ENCODE results near the gene CMTM2. TPM values are rescaled to one million over a fixed set of nuclear protein-coding genes. Genes with fewer than 3 reads are reported as not detected.

The CMTM2 gene
- total RNA-seq, 2 donors from 2014 or later, result not detected

DNA sequence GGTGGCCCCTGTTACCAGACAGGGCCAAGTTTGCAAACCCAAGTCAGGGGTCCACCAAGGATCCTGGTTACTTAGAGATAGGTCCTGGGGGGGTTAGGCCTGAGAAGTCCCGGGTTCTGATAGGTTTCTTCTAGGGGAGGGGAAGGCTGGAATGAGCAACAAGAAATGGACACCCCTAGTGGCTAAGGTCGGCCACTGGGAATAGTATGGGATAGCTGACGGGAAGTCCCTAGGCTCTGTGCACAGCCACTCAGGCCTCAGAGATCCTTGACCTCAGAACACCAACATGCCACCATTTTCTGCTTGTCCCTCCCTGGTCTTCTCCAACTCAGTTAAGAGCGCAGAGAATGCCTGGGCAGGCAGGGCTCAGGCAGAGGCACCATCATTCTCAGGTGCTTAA lies 42.7 kb upstream of the CMTM2 start:
- H3K9me3 Mint-ChIP-seq, result no peaks in the 10 kb centered on the region
- Histone ChIP-seq H3K27ac (ENCODE audit: low read depth, low read length) (no peak overlapping the region), H3K9me3 (ENCODE audit: control insufficient read depth, low read length) (no peaks in the 10 kb centered on the region), H3K36me3 (ENCODE audit: control insufficient read depth, insufficient read depth, low read length) (no peaks in the 10 kb centered on the region), H3K27me3 (ENCODE audit: control insufficient read depth, insufficient read depth, low read length, poor library complexity, severe bottlenecking) (no peaks in the 10 kb centered on the region), H3K4me3 (ENCODE audit: low read length) (no peak overlapping the region), H3K4me1 (ENCODE audit: control insufficient read depth, insufficient read depth, low read length) (no peaks in the 10 kb centered on the region), H3K9ac (ENCODE audit: extremely low read depth, low read length, poor library complexity, severe bottlenecking) (no peak overlapping the region)
- H3K4me3 Mint-ChIP-seq, result no peak overlapping the region
- DNase-seq, result peak; percentile 55
- no peaks in the 10 kb centered on the region for H3K27me3 Mint-ChIP-seq (ENCODE audit: insufficient read depth)
- H3K4me1 Mint-ChIP-seq, result peaks cover 6% of the 10 kb centered on the region
- peaks cover 11% of the 10 kb centered on the region for H3K36me3 Mint-ChIP-seq (ENCODE audit: low read depth)
- TF ChIP-seq, protein P1, sequence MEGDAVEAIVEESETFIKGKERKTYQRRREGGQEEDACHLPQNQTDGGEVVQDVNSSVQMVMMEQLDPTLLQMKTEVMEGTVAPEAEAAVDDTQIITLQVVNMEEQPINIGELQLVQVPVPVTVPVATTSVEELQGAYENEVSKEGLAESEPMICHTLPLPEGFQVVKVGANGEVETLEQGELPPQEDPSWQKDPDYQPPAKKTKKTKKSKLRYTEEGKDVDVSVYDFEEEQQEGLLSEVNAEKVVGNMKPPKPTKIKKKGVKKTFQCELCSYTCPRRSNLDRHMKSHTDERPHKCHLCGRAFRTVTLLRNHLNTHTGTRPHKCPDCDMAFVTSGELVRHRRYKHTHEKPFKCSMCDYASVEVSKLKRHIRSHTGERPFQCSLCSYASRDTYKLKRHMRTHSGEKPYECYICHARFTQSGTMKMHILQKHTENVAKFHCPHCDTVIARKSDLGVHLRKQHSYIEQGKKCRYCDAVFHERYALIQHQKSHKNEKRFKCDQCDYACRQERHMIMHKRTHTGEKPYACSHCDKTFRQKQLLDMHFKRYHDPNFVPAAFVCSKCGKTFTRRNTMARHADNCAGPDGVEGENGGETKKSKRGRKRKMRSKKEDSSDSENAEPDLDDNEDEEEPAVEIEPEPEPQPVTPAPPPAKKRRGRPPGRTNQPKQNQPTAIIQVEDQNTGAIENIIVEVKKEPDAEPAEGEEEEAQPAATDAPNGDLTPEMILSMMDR (conservative IDR thresholded peaks at IDR 0.05), result peak; percentile 55
- whole genome bisulfite sequencing, 2 experiments (ENCODE audit: insufficient coverage in 1 of 2, insufficient read length in 1 of 2), result 88% methylated on average over 4 of the region's 4 CpGs; no CpG with 5 or more reads in 1 of the 2 experiments
- no peak overlapping the region for H3K27ac Mint-ChIP-seq

DNA sequence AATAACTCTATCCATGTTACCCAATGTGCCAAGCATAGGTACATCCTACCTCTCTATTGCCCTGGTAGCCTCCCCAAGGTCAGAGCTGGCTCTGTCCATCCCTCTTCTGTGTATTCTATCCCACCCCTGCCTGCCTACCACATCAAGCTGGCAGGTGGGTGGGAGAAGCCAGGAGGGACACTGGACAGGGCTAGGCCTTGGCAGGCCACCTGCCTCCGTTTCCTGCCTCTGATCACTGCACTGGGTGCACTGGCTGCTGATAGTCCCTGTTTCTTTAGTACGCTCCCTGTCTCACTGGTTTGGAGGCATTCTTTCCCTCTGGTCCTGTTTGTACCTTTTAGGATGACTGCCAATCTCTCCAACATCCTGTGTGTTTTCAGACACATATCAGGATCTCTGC lies 42.0 kb upstream of the CMTM2 start:
- Mint-ChIP-seq H3K9me3 (no peaks in the 10 kb centered on the region), H3K36me3 (ENCODE audit: low read depth) (peaks cover 10% of the 10 kb centered on the region), H3K4me1 (peaks cover 13% of the 10 kb centered on the region), H3K4me3 (no peak overlapping the region), H3K27me3 (ENCODE audit: insufficient read depth) (no peaks in the 10 kb centered on the region), H3K27ac (no peak overlapping the region)
- Histone ChIP-seq H3K9ac (ENCODE audit: extremely low read depth, low read length, poor library complexity, severe bottlenecking) (no peak overlapping the region), H3K27ac (ENCODE audit: low read depth, low read length) (no peak overlapping the region), H3K4me3 (ENCODE audit: low read length) (no peak overlapping the region), H3K36me3 (ENCODE audit: control insufficient read depth, insufficient read depth, low read length) (no peaks in the 10 kb centered on the region), H3K4me1 (ENCODE audit: control insufficient read depth, insufficient read depth, low read length) (peaks cover 5% of the 10 kb centered on the region), H3K27me3 (ENCODE audit: control insufficient read depth, insufficient read depth, low read length, poor library complexity, severe bottlenecking) (no peaks in the 10 kb centered on the region), H3K9me3 (ENCODE audit: control insufficient read depth, low read length) (no peaks in the 10 kb centered on the region)
- WGBS, 2 experiments (ENCODE audit: insufficient coverage in 1 of 2, insufficient read length in 1 of 2), result 90 to 100% methylated on average over 2 of the region's 2 CpGs
- TF ChIP-seq, protein P1 (conservative IDR thresholded peaks at IDR 0.05), result no peak
- DNase-seq, result no peak

DNA sequence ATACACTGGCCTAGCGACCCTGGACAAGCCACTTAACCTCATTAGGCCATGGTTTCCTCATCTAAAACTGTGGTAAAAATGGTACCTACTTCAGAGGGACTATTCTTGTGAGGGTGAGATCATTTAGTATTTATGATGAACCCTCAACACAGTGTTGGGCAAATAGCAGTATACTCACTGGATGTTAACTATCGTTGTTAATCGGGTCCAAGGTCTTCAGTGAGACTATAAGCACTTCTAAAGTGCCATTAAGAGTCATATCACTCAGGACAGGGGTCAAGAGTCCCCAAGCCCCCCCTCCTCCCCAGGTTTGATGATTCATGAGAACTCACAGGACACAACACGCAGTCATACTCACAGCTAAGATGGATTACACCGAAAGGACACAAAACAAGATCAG lies 40.4 kb upstream of the CMTM2 start:
- Histone ChIP-seq H3K9me3 (ENCODE audit: control insufficient read depth, low read length) (no peaks in the 10 kb centered on the region), H3K4me1 (ENCODE audit: control insufficient read depth, insufficient read depth, low read length) (peaks cover 5% of the 10 kb centered on the region), H3K27ac (ENCODE audit: low read depth, low read length) (no peak overlapping the region), H3K27me3 (ENCODE audit: control insufficient read depth, insufficient read depth, low read length, poor library complexity, severe bottlenecking) (no peaks in the 10 kb centered on the region), H3K9ac (ENCODE audit: extremely low read depth, low read length, poor library complexity, severe bottlenecking) (no peak overlapping the region), H3K36me3 (ENCODE audit: control insufficient read depth, insufficient read depth, low read length) (no peaks in the 10 kb centered on the region), H3K4me3 (ENCODE audit: low read length) (no peak overlapping the region)
- whole genome bisulfite sequencing, 2 experiments (ENCODE audit: insufficient coverage in 1 of 2, insufficient read length in 1 of 2), result 87 to 93% methylated on average over 3 to 5 of the region's 5 CpGs
- TF ChIP-seq, protein P1 (conservative IDR thresholded peaks at IDR 0.05), result no peak
- Mint-ChIP-seq H3K27me3 (ENCODE audit: insufficient read depth) (no peaks in the 10 kb centered on the region), H3K4me3 (no peak overlapping the region), H3K27ac (no peak overlapping the region), H3K36me3 (ENCODE audit: low read depth) (peaks cover 6% of the 10 kb centered on the region), H3K4me1 (peaks cover 16% of the 10 kb centered on the region), H3K9me3 (no peaks in the 10 kb centered on the region)
- DNase-seq, result no peak

Data from endodermal cell (in vitro differentiated cells).